ENCODE measurements around the gene ATXN7L1. TPM values are rescaled to one million over a fixed set of nuclear protein-coding genes. Genes with fewer than 3 reads are reported as not detected.

ATXN7L1 gene
- total RNA-seq, 3 donors from 2014 or later, result 2.5 to 5.5 (median 5.4) TPM

- Mint-ChIP-seq H3K9me3 (no peaks in the 10 kb centered on the region), H3K4me3 (no peak overlapping the region), H3K36me3 (ENCODE audit: insufficient read depth) (no peaks in the 10 kb centered on the region), H3K27me3 (ENCODE audit: low read depth) (no peaks in the 10 kb centered on the region), H3K4me1 (ENCODE audit: low read depth) (peaks cover 53% of the 10 kb centered on the region)
- no peak for ATAC-seq
- DNase-seq, result no peak
Measured at GRCh38 chr7:105880571-105881330, 4.4 kb upstream of the ATXN7L1 start.

DNA sequence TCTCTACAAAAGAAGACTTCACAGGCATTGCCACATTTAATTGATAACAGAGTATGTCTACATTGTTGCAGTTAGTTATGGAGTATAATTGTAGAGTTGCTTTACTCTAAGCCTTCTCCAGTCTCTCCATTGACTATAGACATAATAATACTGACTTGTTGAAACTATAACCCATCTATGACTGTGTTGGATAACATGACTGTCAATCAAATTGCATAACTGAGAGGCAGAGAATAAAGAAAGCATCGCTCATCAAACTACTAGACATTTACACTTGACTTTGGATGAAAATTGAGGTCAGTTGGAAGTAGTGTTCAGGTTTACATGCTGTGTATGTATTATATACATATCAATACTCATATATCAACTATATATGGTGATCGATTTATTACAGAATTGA lies 3.4 kb upstream of the ATXN7L1 start:
- DNase-seq, result no peak
- ATAC-seq, result no peak
- Mint-ChIP-seq H3K9me3 (no peaks in the 10 kb centered on the region), H3K4me3 (no peak overlapping the region), H3K27me3 (ENCODE audit: low read depth) (no peaks in the 10 kb centered on the region), H3K4me1 (ENCODE audit: low read depth) (peaks cover 53% of the 10 kb centered on the region), H3K36me3 (ENCODE audit: insufficient read depth) (no peaks in the 10 kb centered on the region)

DNA sequence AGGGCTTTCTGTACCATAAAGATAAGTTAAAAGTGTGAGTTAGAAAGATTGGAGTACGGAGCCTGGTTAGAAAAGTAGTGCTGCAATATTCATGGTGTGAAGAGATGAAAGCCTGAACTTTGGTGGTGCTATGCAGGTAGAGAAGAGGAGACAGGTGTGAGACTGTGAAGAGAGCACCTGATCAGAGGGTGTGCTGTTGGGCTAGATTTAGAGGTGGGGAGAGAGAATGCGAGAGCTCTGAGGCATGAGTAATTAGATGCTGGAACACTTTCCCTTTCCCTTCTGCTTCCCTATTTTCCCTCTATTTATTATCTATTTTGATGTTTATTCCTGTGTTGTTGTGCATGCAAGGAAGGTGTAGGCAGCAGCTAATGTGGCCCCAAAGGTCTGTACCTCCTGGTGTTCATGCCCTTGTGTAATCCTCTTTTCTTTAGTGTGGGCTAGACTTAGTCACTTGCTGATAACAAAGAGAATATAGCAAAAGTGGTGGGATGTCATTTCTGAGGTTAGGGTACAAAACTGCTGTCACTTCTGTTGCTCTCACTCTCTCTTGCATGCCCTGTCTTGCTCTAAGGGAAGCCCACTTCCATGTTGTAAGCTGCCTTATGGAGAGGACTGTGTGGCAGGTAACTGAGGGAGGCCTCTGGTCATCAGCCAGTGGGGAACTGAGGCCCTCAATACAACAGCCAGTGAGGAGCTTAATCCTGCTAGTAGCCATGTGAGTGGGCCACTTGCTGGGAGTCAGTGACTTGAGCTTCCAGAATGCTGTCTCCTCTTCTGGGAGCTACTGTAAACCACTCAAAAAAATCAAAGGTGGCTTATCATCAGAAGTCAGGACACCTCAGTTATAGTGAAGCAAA lies 2.6 kb upstream of the ATXN7L1 start:
- Mint-ChIP-seq H3K4me1 (ENCODE audit: low read depth) (peaks cover 56% of the 10 kb centered on the region), H3K9me3 (no peaks in the 10 kb centered on the region), H3K27me3 (ENCODE audit: low read depth) (no peaks in the 10 kb centered on the region), H3K36me3 (ENCODE audit: insufficient read depth) (no peaks in the 10 kb centered on the region), H3K4me3 (peak overlapping the region; percentile 84)
- ATAC-seq (peak; percentile 18 to 30), DNase-seq (no peak)

- ATAC-seq (no peak), DNase-seq (no peak)
- no peaks in the 10 kb centered on the region for H3K36me3 Mint-ChIP-seq (ENCODE audit: insufficient read depth)
- peaks cover 59% of the 10 kb centered on the region for H3K4me1 Mint-ChIP-seq (ENCODE audit: low read depth)
- H3K9me3 Mint-ChIP-seq, result no peaks in the 10 kb centered on the region
- H3K4me3 Mint-ChIP-seq, result peak overlapping the region; percentile 84
- H3K27me3 Mint-ChIP-seq (ENCODE audit: low read depth), result no peaks in the 10 kb centered on the region
Measured at GRCh38 chr7:105877736-105878135, 1.3 kb upstream of the ATXN7L1 start.

DNA sequence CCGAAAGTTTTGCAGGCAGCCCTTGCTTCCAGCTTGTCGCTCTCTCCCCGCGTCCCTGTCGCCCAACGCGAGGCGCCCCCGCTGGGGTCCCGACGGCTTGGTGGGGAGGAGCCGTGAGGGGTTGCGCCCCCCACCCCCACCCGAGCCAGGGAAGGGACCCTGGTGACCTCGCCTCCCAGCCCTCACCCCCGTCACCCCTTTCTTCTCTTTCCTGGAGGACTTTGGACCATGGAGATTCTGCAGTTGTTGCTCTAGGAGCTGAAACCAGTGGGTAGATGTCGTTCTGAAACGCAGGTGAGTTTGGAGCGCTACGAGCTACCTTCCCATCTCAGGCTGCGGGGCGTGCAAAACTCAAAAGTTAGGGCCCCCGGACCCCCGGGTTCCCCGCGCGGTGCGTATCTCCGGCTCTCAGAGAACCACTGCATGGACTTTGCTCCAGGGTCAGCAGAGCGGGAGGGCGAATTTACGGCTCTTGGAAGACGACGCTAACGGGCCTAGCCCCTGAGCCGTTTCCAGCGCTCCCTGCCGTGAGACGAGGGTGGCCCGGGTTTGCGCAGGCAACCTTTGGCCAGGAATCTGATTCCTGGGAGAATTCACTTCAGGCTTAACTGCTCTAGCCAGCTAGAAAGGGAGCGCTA lies 684 bp upstream of the ATXN7L1 start:
- DNase-seq (peak; percentile 7), ATAC-seq (peak in 1 of 2 donors; percentile 2)
- H3K9me3 Mint-ChIP-seq, result no peaks in the 10 kb centered on the region
- H3K36me3 Mint-ChIP-seq (ENCODE audit: insufficient read depth), result no peaks in the 10 kb centered on the region
- peaks cover 62% of the 10 kb centered on the region for H3K4me1 Mint-ChIP-seq (ENCODE audit: low read depth)
- no peaks in the 10 kb centered on the region for H3K27me3 Mint-ChIP-seq (ENCODE audit: low read depth)
- peak overlapping the region; percentile 84 for H3K4me3 Mint-ChIP-seq

GRCh38 chr7:105875505-105875904 lies 894 bp downstream of the ATXN7L1 start:
- peaks cover 56% of the 10 kb centered on the region for H3K4me1 Mint-ChIP-seq (ENCODE audit: low read depth)

GRCh38 chr7:105874055-105874454 lies 2.3 kb downstream of the ATXN7L1 start:
- H3K4me3 Mint-ChIP-seq, result no peak overlapping the region

More at GRCh38 chr7:105875505-105875904, 894 bp downstream of the ATXN7L1 start:
- no peak for ATAC-seq
- H3K27me3 Mint-ChIP-seq (ENCODE audit: low read depth), result no peaks in the 10 kb centered on the region
- DNase-seq, result no peak
- H3K4me3 Mint-ChIP-seq, result peak overlapping the region; percentile 88
- H3K36me3 Mint-ChIP-seq (ENCODE audit: insufficient read depth), result no peaks in the 10 kb centered on the region
- H3K9me3 Mint-ChIP-seq, result no peaks in the 10 kb centered on the region

GRCh38 chr7:105872491-105872890 lies 3.9 kb downstream of the ATXN7L1 start:
- Mint-ChIP-seq H3K4me1 (ENCODE audit: low read depth) (peaks cover 35% of the 10 kb centered on the region), H3K36me3 (ENCODE audit: insufficient read depth) (peaks cover 1% of the 10 kb centered on the region), H3K4me3 (no peak overlapping the region), H3K9me3 (no peaks in the 10 kb centered on the region), H3K27me3 (ENCODE audit: low read depth) (no peaks in the 10 kb centered on the region)
- ATAC-seq, result no peak
- DNase-seq, result no peak

More at GRCh38 chr7:105874055-105874454, 2.3 kb downstream of the ATXN7L1 start:
- no peak for DNase-seq
- Mint-ChIP-seq H3K4me1 (ENCODE audit: low read depth) (peaks cover 49% of the 10 kb centered on the region), H3K27me3 (ENCODE audit: low read depth) (no peaks in the 10 kb centered on the region), H3K36me3 (ENCODE audit: insufficient read depth) (peaks cover under 1% of the 10 kb centered on the region), H3K9me3 (no peaks in the 10 kb centered on the region)
- ATAC-seq, result peak; percentile 25 to 35

DNA sequence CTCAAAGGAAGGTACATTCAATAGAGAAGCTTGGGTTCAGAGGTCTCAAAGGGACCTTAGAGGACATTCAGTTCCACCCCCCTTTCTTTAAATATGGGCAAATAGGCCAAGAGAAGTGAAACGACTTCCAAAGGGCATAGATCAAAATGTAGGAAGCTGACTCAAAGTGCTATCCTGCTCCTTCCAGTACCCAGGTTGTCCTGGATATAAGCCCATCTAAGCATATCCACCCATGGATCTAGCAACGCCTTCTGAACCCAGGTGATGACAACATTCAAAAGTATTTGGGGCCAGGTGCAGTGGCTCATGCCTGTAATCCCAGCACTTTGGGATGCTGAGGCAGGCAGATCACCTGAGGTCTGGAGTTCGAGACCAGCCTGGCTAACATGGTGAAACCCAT lies 5.3 kb downstream of the ATXN7L1 start:
- DNase-seq (no peak), ATAC-seq (no peak)
- peaks cover 30% of the 10 kb centered on the region for H3K4me1 Mint-ChIP-seq (ENCODE audit: low read depth)
- H3K27me3 Mint-ChIP-seq (ENCODE audit: low read depth), result no peaks in the 10 kb centered on the region
- no peak overlapping the region for H3K4me3 Mint-ChIP-seq
- peaks cover 5% of the 10 kb centered on the region for H3K36me3 Mint-ChIP-seq (ENCODE audit: insufficient read depth)
- H3K9me3 Mint-ChIP-seq, result no peaks in the 10 kb centered on the region

DNA sequence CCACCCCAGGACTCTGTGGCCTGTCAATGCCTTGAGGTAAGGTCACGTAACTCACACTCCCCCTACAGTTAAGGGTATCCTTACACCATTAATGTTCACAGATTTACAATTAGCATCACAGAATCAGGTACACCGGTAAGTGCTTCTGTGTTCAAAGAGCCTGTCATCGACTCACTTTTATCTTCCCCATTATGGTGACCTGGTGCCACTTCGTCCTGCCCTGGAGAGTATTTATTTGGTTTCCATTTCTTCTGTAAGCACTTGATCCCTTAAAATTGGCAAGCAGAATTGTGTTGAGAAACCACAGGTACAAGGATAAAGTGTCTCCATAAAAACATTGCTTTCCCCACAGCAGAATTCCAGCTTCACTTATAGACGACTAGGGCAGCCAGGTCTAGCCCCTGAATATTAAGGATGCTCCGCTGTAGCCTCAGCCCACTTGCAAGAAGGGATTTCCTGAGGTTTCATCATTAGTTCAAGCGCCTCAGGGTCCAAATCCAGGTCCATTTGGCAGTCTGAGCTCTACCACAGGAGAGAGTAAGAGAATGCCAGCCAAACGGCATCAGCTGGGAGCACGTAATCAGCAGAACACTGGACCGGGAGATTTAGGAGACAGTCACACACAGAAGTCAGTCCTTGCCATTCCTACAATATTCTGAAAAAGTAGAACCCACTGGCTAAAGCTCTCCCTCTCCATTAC lies 10.1 kb downstream of the ATXN7L1 start:
- peaks cover 4% of the 10 kb centered on the region for H3K4me1 Mint-ChIP-seq (ENCODE audit: low read depth)
- H3K4me3 Mint-ChIP-seq, result no peak overlapping the region
- DNase-seq, result no peak
- peaks cover 14% of the 10 kb centered on the region for H3K36me3 Mint-ChIP-seq (ENCODE audit: insufficient read depth)
- H3K27me3 Mint-ChIP-seq (ENCODE audit: low read depth), result no peaks in the 10 kb centered on the region
- no peaks in the 10 kb centered on the region for H3K9me3 Mint-ChIP-seq
- no peak for ATAC-seq

DNA sequence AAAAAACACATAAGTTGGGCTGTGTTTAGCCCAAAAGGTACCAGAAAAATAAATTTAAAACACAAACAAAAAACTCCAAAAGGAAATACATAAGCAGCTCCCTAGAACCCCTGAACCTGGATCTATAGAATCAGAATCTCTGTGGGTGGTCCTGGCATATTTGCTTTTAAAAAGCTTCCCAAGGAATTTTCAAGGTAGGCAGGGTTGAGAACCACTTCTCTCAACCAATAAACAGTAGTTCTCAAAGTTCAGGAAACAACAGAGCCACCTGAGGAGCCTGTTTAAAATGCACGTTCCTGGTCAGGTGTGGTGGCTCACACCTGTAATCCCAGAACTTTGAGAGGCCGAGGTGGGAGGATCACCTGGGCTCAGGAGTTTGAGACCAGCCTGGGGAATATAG lies 12.5 kb downstream of the ATXN7L1 start:
- peaks cover 2% of the 10 kb centered on the region for H3K4me1 Mint-ChIP-seq (ENCODE audit: low read depth)
- no peak for ATAC-seq
- no peaks in the 10 kb centered on the region for H3K9me3 Mint-ChIP-seq
- peaks cover 13% of the 10 kb centered on the region for H3K36me3 Mint-ChIP-seq (ENCODE audit: insufficient read depth)
- H3K4me3 Mint-ChIP-seq, result no peak overlapping the region
- no peaks in the 10 kb centered on the region for H3K27me3 Mint-ChIP-seq (ENCODE audit: low read depth)
- DNase-seq, result no peak

- Mint-ChIP-seq H3K36me3 (ENCODE audit: insufficient read depth) (peaks cover 13% of the 10 kb centered on the region), H3K9me3 (no peaks in the 10 kb centered on the region), H3K4me1 (ENCODE audit: low read depth) (peaks cover 9% of the 10 kb centered on the region), H3K27me3 (ENCODE audit: low read depth) (no peaks in the 10 kb centered on the region), H3K4me3 (no peak overlapping the region)
- no peak for ATAC-seq
- no peak for DNase-seq
Measured at GRCh38 chr7:105862770-105863169, 13.6 kb downstream of the ATXN7L1 start.

GRCh38 chr7:105862276-105862675 lies 14.1 kb downstream of the ATXN7L1 start:
- peaks cover 14% of the 10 kb centered on the region for H3K4me1 Mint-ChIP-seq (ENCODE audit: low read depth)
- DNase-seq, result no peak
- peaks cover 13% of the 10 kb centered on the region for H3K36me3 Mint-ChIP-seq (ENCODE audit: insufficient read depth)
- no peaks in the 10 kb centered on the region for H3K9me3 Mint-ChIP-seq
- no peak overlapping the region for H3K4me3 Mint-ChIP-seq
- no peak for ATAC-seq
- H3K27me3 Mint-ChIP-seq (ENCODE audit: low read depth), result no peaks in the 10 kb centered on the region

DNA sequence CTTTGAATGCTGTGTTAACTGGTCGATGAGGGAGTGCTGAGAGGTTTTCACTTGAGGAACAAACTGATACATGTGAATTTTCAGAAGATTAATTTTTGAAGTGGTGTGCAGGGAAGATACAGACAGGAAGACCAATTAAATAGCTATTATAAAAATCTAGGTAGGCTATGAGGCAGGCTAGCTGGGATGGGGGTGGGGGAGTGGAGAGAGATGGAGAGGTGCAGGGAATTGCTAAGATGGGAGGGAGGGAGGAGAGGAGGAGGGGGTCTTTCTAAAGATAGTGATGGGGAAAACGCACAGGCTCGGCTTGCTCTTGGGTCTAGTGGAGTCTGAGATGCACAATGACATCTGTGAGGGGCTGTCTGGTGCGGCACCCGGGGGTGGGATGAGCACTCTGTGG lies 15.2 kb downstream of the ATXN7L1 start:
- no peaks in the 10 kb centered on the region for H3K9me3 Mint-ChIP-seq
- H3K36me3 Mint-ChIP-seq (ENCODE audit: insufficient read depth), result peaks cover 10% of the 10 kb centered on the region
- DNase-seq (no peak), ATAC-seq (no peak)
- peaks cover 19% of the 10 kb centered on the region for H3K4me1 Mint-ChIP-seq (ENCODE audit: low read depth)
- H3K27me3 Mint-ChIP-seq (ENCODE audit: low read depth), result no peaks in the 10 kb centered on the region
- no peak overlapping the region for H3K4me3 Mint-ChIP-seq
